ENCODE results near the gene WWOX. TPM values are rescaled to one million over a fixed set of nuclear protein-coding genes. Genes with fewer than 3 reads are reported as not detected.

The WWOX gene
- total and polyA plus RNA-seq, 2 of the 13 experiments (the other 11 are each of a cell fraction or from before 2014, with no cell fraction given) = 9.1 to 37.4 TPM

GRCh38 chr16:78284957-78285434 is 185.5 kb downstream of the WWOX start (continued):
- TF ChIP-seq NFKB2 (CRISPR knock-in tag; IDR thresholded peaks at IDR 0.05; ENCODE audit: borderline replicate concordance) (no peak), SMAD1 (CRISPR knock-in tag; IDR thresholded peaks at IDR 0.05; ENCODE audit: borderline replicate concordance, low read depth) (no peak), JUND (CRISPR knock-in tag; IDR thresholded peaks at IDR 0.05) (peak; percentile 79; the same call in 1 of the 2 replicates), DPF2 (CRISPR knock-in tag; IDR thresholded peaks at IDR 0.05; ENCODE audit: borderline replicate concordance, low read depth) (0 out of 2 replicates have a peak, but pooled peaks have one; percentile 39), HOXA5 (CRISPR knock-in tag; IDR thresholded peaks at IDR 0.05) (peak; percentile 93), KLF6 (CRISPR knock-in tag; IDR thresholded peaks at IDR 0.05) (no peak), ZMYM3 (CRISPR knock-in tag; IDR thresholded peaks at IDR 0.05) (peak; percentile 93), SALL2 (CRISPR knock-in tag; IDR thresholded peaks at IDR 0.05) (0 out of 2 replicates have a peak, but pooled peaks have one; percentile 38), ZNF792 (CRISPR knock-in tag; IDR thresholded peaks at IDR 0.05) (peak; percentile 57; the same call in 1 of the 2 replicates), SOX6 (IDR thresholded peaks at IDR 0.05) (no peak), SOX6 (CRISPR knock-in tag; IDR thresholded peaks at IDR 0.05) (peak; percentile 67; the same call in 1 of the 2 replicates), BRCA1 (CRISPR knock-in tag; IDR thresholded peaks at IDR 0.05) (0 out of 2 replicates have a peak, but pooled peaks have one; percentile 46), ZNF770 (CRISPR knock-in tag; IDR thresholded peaks at IDR 0.05) (peak; percentile 76), SMAD3 (CRISPR knock-in tag; IDR thresholded peaks at IDR 0.05) (0 out of 2 replicates have a peak, but pooled peaks have one; percentile 52), ZNF607 (CRISPR knock-in tag; IDR thresholded peaks at IDR 0.05; ENCODE audit: borderline replicate concordance) (no peak), ISL2 (CRISPR knock-in tag; IDR thresholded peaks at IDR 0.05) (peak; percentile 77; the same call in 1 of the 2 replicates), ETS1 (CRISPR knock-in tag; IDR thresholded peaks at IDR 0.05) (no peak), LCORL (IDR thresholded peaks at IDR 0.05) (no peak), LCORL (CRISPR knock-in tag; IDR thresholded peaks at IDR 0.05) (peak; percentile 39; the same call in 1 of the 2 replicates), MAZ (IDR thresholded peaks at IDR 0.05; ENCODE audit: borderline replicate concordance, low read depth, low read length) (peak; percentile 16; the same call in 1 of the 2 replicates), MAZ (CRISPR knock-in tag; IDR thresholded peaks at IDR 0.05; ENCODE audit: low read depth) (no peak; the same call in 1 of the 2 replicates), ZBTB4 (CRISPR knock-in tag; IDR thresholded peaks at IDR 0.05; ENCODE audit: borderline replicate concordance) (no peak), ZMYM4 (CRISPR knock-in tag; IDR thresholded peaks at IDR 0.05) (peak; percentile 99), EED (CRISPR knock-in tag; IDR thresholded peaks at IDR 0.05) (no peak), PPARG (CRISPR knock-in tag; conservative IDR thresholded peaks at IDR 0.05) (peak; percentile 74), RBAK (CRISPR knock-in tag; IDR thresholded peaks at IDR 0.05) (no peak), XRCC5 (optimal IDR thresholded peaks at IDR 0.05; ENCODE audit: low read length) (no peak), ZBTB21 (CRISPR knock-in tag; IDR thresholded peaks at IDR 0.05) (peak; percentile 91)
